ENCODE results near the gene RPLP1.

- no peak for TF ChIP-seq CTCF (IDR thresholded peaks at IDR 0.05)
- no peak for TF ChIP-seq POLR2A (IDR thresholded peaks at IDR 0.05)
Measured at GRCh38 chr15:69450968-69451695, 1.5 kb upstream of the RPLP1 start.

All from testis (tissue), 2 donors.